SU-DHL-6 (cell line): Measurements from ENCODE around the gene STX5.

ENCODE experiments used
- H2AFZ ChIP-seq: fragments of 200-600 bp; sonication (generic); 2 replicates; pipeline ENCODE4 v1.6.1; 2014; ENCODE audit warnings: low read depth, mild to moderate bottlenecking, moderate library complexity, mixed read lengths, antibody characterized with exemption, low read length; ENCODE audit not compliant: severe bottlenecking
- H3F3A ChIP-seq: fragments of 200-600 bp; shearing (Covaris generic); 2 replicates; pipeline ENCODE4 v1.6.0; 2016; ENCODE audit warnings: antibody characterized with exemption, mild to moderate bottlenecking; ENCODE audit not compliant: insufficient read depth
- H3K27ac ChIP-seq: fragments of 200-600 bp; sonication (generic); 2 replicates; pipeline ENCODE4 v1.5.1; 2016; ENCODE audit warnings: low read depth, mild to moderate bottlenecking, low read length, moderate library complexity, mixed read lengths
- H3K27me3 ChIP-seq: fragments of 200-600 bp; sonication (generic), shearing (Covaris generic); 2 replicates; pipeline ENCODE4 v1.6.0; 2014; ENCODE audit warnings: mild to moderate bottlenecking, low read length
- H3K36me3 ChIP-seq: fragments of 200-600 bp; sonication (generic); 2 replicates; pipeline ENCODE4 v1.6.1; 2014; ENCODE audit warnings: mild to moderate bottlenecking, low read length, mixed read lengths
- H3K4me2 ChIP-seq: fragments of 300-600, 200-600 bp; shearing (Covaris generic), sonication (generic); 2 replicates; pipeline ENCODE4 v1.6.0; 2014; ENCODE audit warnings: low read length, low read depth, mild to moderate bottlenecking; ENCODE audit not compliant: poor library complexity, severe bottlenecking
- H3K4me3 ChIP-seq: fragments of 200-600 bp; sonication (generic); 2 replicates; pipeline ENCODE4 v1.5.1; 2014; ENCODE audit warnings: antibody characterized with exemption, low read length, mild to moderate bottlenecking, mixed read lengths; ENCODE audit not compliant: insufficient read depth, poor library complexity, severe bottlenecking
- H3K79me2 ChIP-seq: fragments of 200-600 bp; sonication (generic); 2 replicates; pipeline ENCODE4 v1.6.1; 2014; ENCODE audit warnings: mild to moderate bottlenecking, low read length, moderate library complexity; ENCODE audit not compliant: insufficient read depth
- H3K9ac ChIP-seq: fragments of 200-600 bp; sonication (generic); 2 replicates; pipeline ENCODE4 v1.7.0; 2014; ENCODE audit warnings: mild to moderate bottlenecking, low read length
- H3K9me2 ChIP-seq: fragments of 200-600 bp; sonication (generic); replicated peaks from 2 replicates; pipeline ENCODE4 v1.6.1; 2014; ENCODE audit warnings: low read length; ENCODE audit not compliant: insufficient read depth
- H3K9me3 ChIP-seq: fragments of 200-600 bp; sonication (generic); 2 replicates; pipeline ENCODE4 v1.6.1; 2014; ENCODE audit warnings: low read length, mixed read lengths; ENCODE audit not compliant: insufficient read depth
- H4K20me1 ChIP-seq: fragments of 200-600 bp; sonication (generic); 2 replicates; pipeline ENCODE4 v1.6.1; 2014; ENCODE audit warnings: low read depth, mild to moderate bottlenecking, antibody characterized with exemption, low read length, moderate library complexity, mixed read lengths
- CTCF ChIP-seq: fragments of 200-600 bp; sonication (generic); IDR thresholded peaks from one replicate; pipeline ENCODE4 v1.5.1; 2017; ENCODE audit warnings: antibody characterized with exemption, mild to moderate bottlenecking, low read length, moderate library complexity; ENCODE audit not compliant: insufficient read depth, poor library complexity, severe bottlenecking
- EZH2phosphoT487 ChIP-seq: fragments of 200-600 bp; sonication (generic), shearing (Covaris generic); conservative IDR thresholded peaks from 2 replicates; pipeline ENCODE4 v1.6.1; 2018; ENCODE audit warnings: mild to moderate bottlenecking, antibody characterized with exemption, low read length, moderate library complexity, mixed read lengths

STX5 gene

GRCh38 chr11:62787005-62787759, 44.7 kb downstream of the STX5 start, which contains the start of gene TMEM179B:
TMEM179B (plus strand) TSS chr11:62787402; CDS start chr11:62787432, 30 bp downstream.
- H2AFZ ChIP-seq: peak within 1 kb of the TSS; percentile 1
- H3K79me2 ChIP-seq: peaks cover 37% of the 10 kb centered on the region
- H3K9me3 ChIP-seq: no peaks in the 10 kb centered on the region
- H3K27me3 ChIP-seq: no peaks in the 10 kb centered on the region
- H3K36me3 ChIP-seq: no peaks in the 10 kb centered on the region; the same call in 1 of the 2 replicates
- peak within 1 kb of the TSS; percentile 69 for H3K4me2 ChIP-seq
- H3K9me2 ChIP-seq: no peaks in the 10 kb centered on the region
- H3K27ac ChIP-seq: peak within 1 kb of the TSS; percentile 75
- H3K4me3 ChIP-seq: peak within 1 kb of the TSS; percentile 91
- H4K20me1 ChIP-seq: no peaks in the 10 kb centered on the region
- no peak for TF ChIP-seq EZH2phosphoT487
- no peak for TF ChIP-seq CTCF
- peak within 1 kb of the TSS; percentile 93 for H3K9ac ChIP-seq
- H3F3A ChIP-seq: peaks cover 24% of the 10 kb centered on the region

GRCh38 chr11:62786318-62787004, 45.4 kb downstream of the STX5 start:
- peak overlapping the region; percentile 91 for H3K4me3 ChIP-seq

GRCh38 chr11:62782753-62783152, 49.1 kb downstream of the STX5 start:
- no peak overlapping the region for H2AFZ ChIP-seq
- no peaks in the 10 kb centered on the region for H3K9me3 ChIP-seq
- H3K36me3 ChIP-seq: no peaks in the 10 kb centered on the region; the same call in 1 of the 2 replicates
- H3K27me3 ChIP-seq: no peaks in the 10 kb centered on the region
- H3K9me2 ChIP-seq: no peaks in the 10 kb centered on the region
- no peak overlapping the region for H3K9ac ChIP-seq
- H3K4me3 ChIP-seq: no peak overlapping the region
- H3F3A ChIP-seq: no peaks in the 10 kb centered on the region
- H3K27ac ChIP-seq: no peak overlapping the region
- peaks cover 10% of the 10 kb centered on the region for H3K79me2 ChIP-seq
- no peak overlapping the region for H3K4me2 ChIP-seq
- TF ChIP-seq EZH2phosphoT487 (no peak), CTCF (no peak)
- no peaks in the 10 kb centered on the region for H4K20me1 ChIP-seq

More at GRCh38 chr11:62786318-62787004, 45.4 kb downstream of the STX5 start:
- Histone ChIP-seq H4K20me1 (no peaks in the 10 kb centered on the region), H3K4me2 (peak overlapping the region; percentile 69), H3K9me2 (no peaks in the 10 kb centered on the region), H3K27ac (peak overlapping the region; percentile 75), H3F3A (peaks cover 22% of the 10 kb centered on the region), H3K79me2 (peaks cover 34% of the 10 kb centered on the region), H3K9ac (peak overlapping the region; percentile 93), H3K36me3 (no peaks in the 10 kb centered on the region; the same call in 1 of the 2 replicates), H2AFZ (no peak overlapping the region), H3K27me3 (no peaks in the 10 kb centered on the region), H3K9me3 (no peaks in the 10 kb centered on the region)
- TF ChIP-seq CTCF (peak; percentile 88), EZH2phosphoT487 (no peak)
